Dedifferentiated amniotic fluid mesenchymal stem cell (primary cell): ENCODE results near the gene PLCXD1.
"Not testable (repeated sequence)": the region's sequence is repeated elsewhere in the genome, so short reads cannot be mapped to it uniquely, and the experiment has no call there.

Source experiments
- DNase-seq: peaks from one replicate; pipeline ENCODE4 v3.0.0-alpha.2; 2016; ENCODE audit errors: extremely low spot score

Gene PLCXD1

DNA sequence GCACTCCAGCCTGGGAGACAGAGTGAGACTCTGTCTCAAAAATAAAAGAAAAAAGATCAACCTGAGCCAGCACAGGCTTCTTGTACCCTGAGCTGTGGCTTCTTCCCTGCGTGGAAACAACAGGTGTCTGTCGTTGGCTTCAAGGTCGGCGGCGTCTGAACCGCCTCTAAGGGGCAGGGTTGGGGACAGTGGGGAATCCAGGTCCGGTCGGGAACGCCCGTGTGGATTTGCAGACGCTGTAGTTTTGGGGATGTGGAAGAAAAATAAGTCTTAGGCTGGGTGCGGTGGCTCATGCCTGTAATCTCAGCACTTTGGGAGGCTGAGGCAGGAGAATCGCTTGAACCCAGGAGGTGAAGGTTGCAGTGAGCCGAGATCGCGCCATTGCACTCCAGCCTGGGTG lies 17.2 kb upstream of the PLCXD1 start:
- not testable (repeated sequence) for DNase-seq

DNA sequence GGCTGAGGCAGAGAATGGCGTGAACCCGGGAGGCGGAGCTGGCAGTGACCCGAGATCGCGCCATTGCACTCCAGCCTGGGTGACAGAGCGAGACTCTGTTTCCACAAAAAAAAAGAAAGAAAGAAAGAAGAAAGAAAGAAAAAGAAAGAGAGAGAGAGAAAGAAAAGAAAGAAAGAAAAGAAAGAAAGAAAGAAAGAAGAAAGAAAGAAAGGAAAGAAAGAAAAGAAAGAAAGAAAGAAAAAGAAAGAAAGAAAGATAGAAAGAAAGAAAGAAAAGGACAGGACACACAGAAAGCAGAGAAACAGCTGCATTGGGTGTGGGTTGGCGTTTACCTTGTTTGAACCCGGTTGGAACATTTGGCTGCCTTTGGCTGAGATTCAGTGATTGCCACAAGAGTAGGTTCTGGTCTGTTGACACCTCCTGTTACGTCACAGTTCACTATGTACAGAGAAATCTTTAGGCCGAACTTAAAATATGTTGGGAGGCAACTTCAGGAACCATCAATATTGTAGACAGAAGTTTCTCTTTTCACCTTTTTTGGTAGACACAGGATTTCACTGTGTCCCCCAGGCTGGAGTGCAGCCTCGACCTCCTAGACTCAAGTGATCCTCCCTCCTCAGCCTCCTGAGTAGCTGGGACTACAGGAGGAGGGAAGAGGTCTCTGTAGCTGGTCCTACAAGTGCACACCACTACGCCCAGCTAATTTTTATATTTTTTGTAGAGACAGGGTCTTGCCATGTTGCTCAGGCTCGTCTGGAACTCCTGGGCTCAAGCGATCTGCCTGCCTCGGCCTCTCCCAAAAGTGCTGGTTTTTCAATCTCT lies 16.3 kb upstream of the PLCXD1 start:
- DNase-seq = no peak

DNA sequence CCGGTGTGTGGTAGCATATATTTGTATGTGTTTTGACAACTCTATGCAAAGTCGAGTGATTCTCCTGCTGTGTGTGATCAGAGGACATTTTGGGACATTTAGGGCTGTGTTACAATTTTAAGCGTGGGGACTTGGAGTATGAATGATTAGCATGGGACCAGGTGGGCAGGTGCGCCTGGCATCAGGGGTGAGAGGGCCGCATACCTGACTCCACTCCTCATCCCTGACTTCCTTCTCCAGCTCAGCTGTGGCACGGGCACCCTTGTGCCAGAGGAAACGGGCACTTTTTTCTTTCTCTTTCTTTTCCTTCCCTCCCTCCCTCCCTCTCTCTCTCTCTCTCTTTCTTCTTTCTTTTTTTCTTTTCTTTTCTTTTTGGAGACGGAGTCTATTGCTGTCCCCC lies 15.7 kb upstream of the PLCXD1 start:
- no peak for DNase-seq

DNA sequence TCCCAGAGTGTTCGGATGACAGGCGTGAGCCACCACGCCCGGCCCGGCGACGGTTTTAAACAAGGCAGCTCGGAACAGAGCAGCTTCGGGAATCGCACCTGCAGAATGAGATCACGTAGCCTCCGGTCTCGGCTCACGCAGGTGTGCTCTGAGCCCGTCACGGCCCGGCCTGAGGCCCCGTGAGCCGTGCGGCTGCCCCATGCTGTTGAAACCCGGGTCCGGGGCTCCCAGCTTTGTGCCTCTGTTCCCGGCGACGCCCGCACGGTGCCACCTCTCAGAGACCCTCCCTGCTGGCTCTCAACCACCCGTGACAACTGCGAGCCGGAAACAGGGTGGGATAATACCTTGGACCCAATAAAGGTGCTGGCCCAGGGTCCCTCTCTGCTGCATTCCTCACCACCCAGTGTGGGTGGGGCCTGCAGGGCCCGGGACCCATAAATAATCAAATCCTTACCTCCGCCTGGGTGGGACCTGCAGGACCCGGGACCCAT lies 13.4 kb upstream of the PLCXD1 start:
- no peak for DNase-seq

DNA sequence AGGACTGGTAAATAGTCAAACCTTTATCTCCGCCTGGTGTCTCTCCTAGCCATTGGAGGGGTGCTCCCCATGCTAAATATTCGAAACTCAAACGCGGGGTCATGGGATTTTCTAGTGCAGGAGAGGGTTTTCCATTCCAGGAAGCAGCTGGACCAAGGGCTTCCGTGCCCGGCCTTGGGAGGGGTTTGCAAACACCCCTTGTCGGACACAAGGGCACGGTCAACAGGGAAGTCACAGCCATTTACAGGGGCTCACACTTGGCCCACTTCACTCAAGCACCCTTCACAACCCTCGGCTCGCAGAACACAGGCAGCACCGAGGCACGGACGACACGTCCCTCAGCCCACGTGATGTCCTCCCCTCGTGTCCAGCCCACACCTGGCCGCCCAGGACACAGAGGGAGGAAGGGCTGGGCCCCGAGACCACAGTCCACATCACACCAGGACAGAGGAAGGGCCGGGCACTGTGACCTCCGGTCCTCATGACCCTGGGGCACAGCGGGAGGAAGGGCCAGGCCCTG lies 10.3 kb upstream of the PLCXD1 start:
- no peak for DNase-seq

DNA sequence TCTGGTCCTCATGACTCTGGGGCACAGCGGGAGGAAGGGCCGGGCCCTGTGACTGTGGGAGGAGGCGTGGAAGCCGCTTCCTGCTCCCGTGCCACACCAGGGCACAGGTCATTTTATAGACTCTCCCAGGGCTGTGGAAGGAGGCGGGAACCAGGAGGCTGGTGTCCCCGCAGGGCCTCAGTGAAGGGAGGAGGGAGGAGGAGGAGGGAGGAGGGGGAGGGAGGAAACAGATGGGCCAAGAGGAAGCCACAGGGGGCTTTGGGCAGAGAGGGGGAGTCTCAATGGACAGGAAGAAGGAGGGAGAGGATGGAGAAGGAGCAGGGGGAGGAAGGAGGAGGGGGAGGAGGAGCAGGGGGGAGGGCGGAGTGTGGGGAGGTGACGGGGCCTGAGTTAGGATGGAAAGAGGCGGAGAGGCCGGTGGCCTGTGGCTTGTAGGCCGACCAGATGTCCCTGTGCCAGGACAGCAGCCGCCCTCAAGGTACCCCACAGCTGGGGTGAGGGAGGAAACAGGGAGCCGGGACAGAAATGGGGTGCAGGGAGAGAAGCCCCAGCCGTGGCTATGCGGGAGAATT lies 6.2 kb upstream of the PLCXD1 start:
- no peak for DNase-seq

DNA sequence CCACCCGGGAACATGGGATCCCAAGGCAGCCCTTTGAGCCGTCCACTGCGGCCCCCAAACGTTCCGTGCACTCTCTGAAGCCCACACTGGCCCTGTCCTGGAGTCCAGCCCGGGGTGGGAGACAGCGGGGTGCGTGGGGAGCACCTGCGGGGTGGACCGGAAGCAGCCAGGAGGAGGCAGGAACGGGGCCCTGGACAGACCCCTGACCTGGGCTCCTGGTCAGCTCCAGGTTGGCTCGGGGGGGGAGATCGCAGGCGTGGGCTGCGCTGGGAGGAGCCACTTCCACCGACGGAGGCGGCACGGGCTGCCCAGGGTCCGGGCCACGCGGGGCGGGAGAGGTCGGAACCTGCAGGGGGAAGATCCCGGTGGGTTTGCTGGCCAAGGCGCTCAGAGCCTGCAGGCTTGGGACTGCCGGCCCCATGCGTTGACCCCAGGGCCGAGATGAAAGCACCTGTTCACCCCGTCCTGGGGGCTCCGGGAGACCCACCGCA lies 5.7 kb upstream of the PLCXD1 start:
- no peak for DNase-seq

DNA sequence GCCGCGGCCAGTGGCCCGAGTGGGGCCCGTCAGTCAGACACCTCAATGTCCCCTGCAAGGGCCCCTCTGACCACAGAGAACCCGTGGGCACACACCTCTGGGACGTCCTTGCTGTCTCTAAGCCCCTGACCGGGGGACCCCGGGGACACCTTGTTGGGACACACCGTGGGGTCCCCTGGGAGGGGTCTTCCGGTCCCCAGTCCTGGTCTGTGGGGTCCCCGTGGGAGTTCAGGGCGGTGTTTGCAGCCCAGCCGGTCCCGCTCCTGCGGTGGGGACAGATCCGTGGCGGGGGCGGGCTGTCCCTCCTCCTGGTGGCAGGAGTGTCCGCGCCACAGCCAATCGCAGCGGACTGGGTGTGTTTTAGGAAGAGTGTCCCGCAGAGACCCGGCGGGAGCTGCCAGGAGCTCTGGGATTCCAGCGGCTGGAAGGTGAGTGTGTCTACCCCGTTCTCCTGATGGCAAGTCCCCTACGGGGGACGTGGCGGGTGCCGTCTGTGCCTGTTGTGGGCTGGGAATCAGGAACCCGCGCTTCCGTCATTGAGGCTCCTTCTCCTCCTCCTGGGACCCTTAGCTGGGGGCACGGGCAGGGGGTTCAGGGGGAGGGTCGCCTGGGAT lies 5.1 kb upstream of the PLCXD1 start:
- no peak for DNase-seq

DNA sequence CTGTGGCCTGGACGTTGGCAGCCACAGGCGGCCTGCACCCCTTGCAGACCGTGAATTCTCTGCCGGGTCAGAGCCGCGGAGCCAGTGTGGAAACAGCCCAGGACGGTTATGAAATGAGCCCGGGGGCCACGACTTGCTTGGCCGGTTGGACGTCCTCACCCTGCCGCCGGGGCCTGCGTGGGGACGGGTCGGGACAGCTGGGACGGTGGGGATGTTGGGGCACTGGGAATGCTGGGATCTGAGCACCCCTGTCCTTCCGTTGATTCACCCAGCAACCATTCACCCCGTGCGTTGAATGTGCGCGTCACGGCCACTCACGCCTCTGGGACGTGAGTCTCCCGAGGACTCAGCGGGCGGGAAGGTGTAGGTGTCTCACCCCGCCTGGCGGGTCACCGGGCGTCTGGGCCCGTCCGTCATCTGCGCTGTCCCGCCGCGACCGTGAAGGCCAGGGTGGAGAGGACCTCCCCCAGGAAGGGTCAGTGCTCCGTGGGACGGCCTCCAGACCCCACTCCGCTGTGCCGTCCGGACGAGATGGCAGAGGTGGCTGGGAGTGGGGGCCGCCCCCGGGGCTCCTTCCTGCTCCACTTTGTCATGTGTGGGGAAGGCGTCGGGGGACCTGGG lies 4.5 kb upstream of the PLCXD1 start:
- DNase-seq = peak; percentile 29

DNA sequence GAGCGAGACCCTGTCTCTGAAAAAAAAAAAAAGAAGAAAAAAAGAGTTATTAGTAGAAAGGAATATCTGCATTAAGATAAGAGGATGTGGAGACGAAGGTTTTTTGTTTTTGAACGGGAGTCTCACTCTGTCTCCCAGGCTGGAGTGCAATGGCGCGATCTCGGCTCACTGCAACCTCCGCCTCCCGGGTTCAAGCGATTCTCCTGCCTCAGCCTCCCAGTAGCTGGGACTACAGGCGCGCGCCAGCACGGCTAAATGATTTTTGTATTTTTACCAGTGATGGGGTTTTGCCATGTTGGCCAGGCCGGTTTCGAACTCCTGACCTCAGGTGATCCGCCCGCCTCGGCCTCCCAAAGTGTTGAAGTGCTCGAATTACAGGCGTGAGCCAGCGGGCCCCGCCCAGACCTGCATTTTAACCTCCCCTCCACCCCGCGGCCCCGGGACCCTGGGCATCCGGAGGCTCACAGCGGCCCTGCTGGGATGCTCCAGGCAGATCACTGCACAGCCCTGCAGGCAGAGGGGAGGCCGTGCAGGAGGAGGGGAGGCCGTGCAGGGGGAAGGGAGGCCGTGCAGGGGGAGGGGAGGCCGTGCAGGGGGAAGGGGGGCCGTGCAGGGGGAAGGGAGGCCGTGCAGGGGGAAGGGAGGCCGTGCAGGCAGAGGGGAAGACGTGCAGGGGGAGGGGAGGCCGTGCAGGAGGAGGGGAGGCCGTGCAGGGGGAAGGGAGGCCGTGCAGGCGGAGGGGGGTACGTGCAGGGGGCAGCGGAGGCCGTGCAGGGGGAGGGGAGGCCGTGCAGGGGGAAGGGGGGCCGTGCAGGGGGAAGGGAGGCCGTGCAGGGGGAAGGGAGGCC lies 1.2 kb upstream of the PLCXD1 start:
- not testable (repeated sequence) for DNase-seq

DNA sequence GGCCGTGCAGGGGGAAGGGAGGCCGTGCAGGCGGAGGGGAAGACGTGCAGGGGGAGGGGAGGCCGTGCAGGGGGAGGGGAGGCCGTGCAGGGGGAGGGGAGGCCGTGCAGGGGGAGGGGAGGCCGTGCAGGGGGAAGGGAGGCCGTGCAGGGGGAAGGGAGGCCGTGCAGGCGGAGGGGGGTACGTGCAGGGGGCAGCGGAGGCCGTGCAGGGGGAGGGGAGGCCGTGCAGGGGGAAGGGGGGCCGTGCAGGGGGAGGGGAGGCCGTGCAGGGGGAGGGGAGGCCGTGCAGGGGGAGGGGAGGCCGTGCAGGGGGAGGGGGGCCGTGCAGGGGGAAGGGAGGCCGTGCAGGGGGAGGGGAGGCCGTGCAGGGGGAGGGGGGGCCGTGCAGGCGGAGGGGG lies 459 bp upstream of the PLCXD1 start:
- not testable (repeated sequence) for DNase-seq

DNA sequence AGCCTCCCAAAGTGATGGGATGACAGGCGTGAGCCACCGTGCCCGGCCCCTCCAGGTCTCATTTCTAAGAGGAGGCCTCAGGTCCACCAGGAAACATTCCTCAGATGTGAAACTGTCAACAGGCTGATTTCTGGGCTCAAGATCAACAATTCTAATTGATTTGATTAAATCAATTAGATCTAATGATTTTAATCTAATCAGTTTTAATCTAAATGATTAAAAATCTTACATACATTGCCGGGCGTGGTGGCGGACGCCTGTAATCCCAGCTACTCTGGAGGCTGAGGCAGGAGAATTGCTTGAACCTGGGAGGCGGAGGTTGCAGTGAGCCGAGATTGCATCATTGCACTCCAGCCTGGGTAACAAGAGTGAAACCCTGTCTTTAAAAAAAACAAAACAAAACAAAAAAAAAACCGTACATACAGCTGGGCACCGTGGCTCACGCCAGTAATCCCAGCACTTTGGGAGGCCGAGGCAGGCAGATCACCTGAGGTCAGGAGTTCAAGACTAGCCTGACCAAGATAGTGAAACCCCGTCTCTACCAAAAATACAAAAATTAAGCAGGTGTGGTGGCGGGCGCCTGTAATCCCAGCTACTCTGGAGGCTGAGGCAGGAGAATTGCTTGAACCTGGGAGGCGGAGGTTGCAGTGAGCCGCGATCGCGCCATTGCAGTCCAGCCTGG lies 960 bp downstream of the PLCXD1 start:
- not testable (repeated sequence) for DNase-seq

DNA sequence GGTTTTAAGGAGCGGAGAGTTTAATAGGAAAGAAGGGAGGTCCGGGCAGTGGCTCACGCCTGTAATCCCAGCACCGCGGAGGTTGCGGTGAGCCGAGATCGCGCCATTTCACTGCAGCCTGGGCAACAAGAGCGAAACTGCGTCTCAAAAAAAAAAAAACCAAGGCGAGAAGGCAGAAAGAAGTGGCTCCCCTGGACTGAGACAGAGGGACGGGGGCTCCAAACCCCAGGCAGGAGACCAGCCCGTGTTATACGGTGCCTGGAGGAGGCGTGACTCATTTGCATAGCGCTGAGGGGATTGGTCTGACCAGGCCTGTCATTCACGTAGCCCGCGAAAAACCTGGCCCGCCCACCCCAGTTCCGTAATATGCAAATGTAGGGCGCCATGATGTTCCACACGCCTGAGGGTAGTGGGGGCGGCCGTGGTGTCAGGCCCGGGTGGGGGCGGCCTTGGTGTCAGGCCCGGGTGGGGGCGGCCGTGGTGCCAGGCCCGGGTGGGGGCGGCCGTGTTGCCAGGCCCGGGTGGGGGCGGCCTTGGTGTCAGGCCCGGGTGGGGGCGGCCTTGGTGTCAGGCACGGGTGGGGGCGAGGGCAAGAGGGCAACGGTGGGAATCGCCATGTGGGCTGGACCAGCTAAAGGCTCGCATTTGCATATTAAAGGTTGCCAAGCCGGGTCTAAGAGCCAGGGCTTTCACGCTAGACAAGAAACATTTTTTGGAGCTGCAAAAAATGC lies 2.1 kb downstream of the PLCXD1 start:
- DNase-seq = peak; percentile 84

DNA sequence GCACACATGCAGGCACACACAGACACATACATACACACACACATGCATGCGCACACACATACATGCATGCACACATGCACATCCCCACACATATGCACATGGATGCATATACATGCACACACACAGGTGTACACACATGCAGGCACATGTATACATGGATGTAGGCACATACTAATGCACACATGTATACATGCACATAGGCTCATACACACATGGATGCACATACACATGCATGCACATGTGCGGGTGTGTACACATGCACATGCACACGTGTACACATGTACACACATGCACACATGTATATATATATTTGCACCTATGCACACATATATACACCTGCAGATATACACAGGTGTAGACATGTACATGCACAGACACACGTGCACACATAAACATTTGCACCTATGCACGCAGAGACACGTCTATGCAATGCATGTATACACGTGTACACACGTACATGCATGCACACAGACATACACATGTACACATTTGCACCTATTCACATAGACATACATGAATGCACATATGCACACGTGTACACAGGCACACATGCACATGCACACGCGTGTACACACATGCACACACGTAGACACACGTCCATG lies 4.0 kb downstream of the PLCXD1 start:
- no peak for DNase-seq

DNA sequence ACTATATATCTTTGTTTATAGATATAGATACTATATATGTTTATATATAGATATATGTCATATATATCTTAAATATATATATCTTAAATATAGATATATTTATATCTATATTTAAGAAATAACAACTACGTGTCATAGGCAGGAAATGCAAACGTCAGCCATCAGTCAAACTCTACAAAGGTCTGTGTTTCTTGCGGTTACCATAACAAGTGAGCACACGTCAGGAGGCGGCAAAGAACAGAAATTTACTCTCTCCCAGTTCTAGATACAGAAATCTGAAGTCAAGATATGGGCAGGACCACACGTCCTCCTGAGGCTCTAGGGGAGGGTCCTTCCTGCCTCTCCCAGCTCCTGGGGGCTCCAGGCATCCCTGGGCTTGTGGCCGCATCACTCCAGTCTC lies 6.5 kb downstream of the PLCXD1 start:
- DNase-seq = no peak

DNA sequence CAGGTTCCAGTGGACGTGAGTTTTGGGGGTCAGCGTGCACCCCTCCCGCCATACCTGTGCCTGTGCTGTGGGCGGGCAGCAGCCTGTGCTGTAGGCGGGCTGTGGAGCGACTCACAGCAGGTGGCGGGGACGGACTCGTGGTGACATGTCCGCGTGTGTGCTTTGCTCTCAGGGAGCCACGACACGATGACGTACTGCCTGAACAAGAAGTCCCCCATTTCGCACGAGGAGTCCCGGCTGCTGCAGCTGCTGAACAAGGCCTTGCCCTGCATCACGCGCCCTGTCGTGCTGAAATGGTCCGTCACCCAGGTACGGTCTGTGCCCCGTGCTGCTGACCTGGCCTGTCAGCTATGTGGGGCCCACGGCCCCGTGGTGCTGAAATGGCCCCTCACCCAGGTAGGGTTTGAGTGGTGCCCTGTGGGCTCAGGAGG lies 7.4 kb downstream of the PLCXD1 start:
- DNase-seq = no peak

DNA sequence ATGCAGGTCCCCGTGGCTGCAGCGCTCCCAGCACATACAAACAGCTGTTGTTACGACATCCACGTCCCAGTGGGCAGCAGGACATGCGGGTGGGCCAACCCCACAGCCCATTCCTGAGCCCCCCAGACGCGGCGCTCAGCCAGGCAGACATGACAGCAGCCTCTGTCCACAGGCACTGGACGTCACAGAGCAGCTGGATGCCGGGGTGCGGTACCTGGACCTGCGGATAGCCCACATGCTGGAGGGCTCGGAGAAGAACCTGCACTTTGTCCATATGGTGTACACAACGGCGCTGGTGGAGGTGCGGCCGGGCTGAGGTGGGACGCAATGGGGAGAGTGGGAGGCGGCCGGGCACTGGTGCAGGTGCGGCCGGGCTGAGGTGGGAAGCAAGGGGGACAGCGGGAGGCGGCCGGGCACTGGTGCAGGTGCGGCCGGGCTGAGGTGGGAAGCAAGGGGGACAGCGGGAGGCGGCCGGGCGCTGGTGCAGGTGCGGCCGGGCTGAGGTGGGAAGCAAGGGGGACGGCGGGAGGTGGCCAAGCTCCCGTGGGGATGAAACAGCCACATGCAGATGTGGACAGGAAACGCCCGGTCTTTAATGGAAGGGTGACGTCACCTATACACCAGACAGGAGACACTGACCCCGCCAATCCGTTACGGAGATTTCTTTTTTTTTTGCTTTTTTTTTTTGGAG lies 9.4 kb downstream of the PLCXD1 start:
- no peak for DNase-seq

DNA sequence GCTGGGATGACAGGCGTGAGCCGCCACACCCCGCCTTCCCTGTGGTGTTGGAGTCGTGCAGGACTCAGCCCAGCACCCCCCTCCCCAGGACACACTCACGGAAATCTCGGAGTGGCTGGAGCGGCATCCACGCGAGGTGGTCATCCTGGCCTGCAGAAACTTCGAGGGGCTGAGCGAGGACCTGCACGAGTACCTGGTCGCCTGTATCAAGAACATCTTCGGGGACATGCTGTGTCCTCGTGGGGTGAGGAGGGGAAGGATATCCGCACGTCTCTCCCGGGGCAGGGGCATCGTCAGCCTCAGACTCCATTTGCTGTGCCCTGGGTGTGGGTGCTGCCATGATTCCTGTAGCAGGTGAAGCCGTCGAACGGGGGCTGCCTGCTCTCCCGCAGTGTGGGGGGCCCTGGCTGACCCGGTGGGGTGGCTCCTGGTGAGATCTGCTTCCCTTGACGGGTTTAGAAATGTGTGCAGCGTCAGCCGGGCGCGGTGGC lies 10.3 kb downstream of the PLCXD1 start:
- DNase-seq = no peak
